ENCODE results near the gene CCL13.

CCL13 gene

GRCh38 chr17:34384822-34385605 lies 28.7 kb downstream of the CCL13 start:
- no peak for DNase-seq (ENCODE audit: low read depth in 2 of 2)

GRCh38 chr17:34386343-34386696 lies 30.0 kb downstream of the CCL13 start:
- DNase-seq (ENCODE audit: low read depth in 2 of 2), result no peak

GRCh38 chr17:34386697-34387550 lies 30.6 kb downstream of the CCL13 start:
- peak; percentile 8 to 11 for DNase-seq (ENCODE audit: low read depth in 2 of 2)

- DNase-seq (ENCODE audit: low read depth in 2 of 2), result no peak
These were observed 31.3 kb downstream of the CCL13 start for GRCh38 chr17:34387566-34387965.

GRCh38 chr17:34389126-34389750 lies 33.0 kb downstream of the CCL13 start:
- no peak for DNase-seq (ENCODE audit: low read depth in 2 of 2)

- DNase-seq (ENCODE audit: low read depth in 2 of 2), result no peak
These were observed 34.4 kb downstream of the CCL13 start for GRCh38 chr17:34390649-34391048.

- no peak for DNase-seq (ENCODE audit: low read depth in 2 of 2)
These were observed 35.0 kb downstream of the CCL13 start for GRCh38 chr17:34391241-34391640.

GRCh38 chr17:34393401-34393800 lies 37.1 kb downstream of the CCL13 start:
- no peak for DNase-seq (ENCODE audit: low read depth in 2 of 2)

- DNase-seq (ENCODE audit: low read depth in 2 of 2), result no peak
These were observed 41.0 kb downstream of the CCL13 start for GRCh38 chr17:34397265-34397664.

- no peak for DNase-seq (ENCODE audit: low read depth in 2 of 2)
These were observed 42.7 kb downstream of the CCL13 start for GRCh38 chr17:34398990-34399389.

- no peak for DNase-seq (ENCODE audit: low read depth in 2 of 2)
These were observed 43.4 kb downstream of the CCL13 start for GRCh38 chr17:34399725-34400124.

GRCh38 chr17:34400301-34400931 lies 44.1 kb downstream of the CCL13 start:
- no peak for DNase-seq (ENCODE audit: low read depth in 2 of 2)

GRCh38 chr17:34401165-34401564 lies 44.9 kb downstream of the CCL13 start:
- DNase-seq (ENCODE audit: low read depth in 2 of 2), result no peak

- DNase-seq (ENCODE audit: low read depth in 2 of 2), result no peak
These were observed 46.7 kb downstream of the CCL13 start for GRCh38 chr17:34403006-34403405.

- DNase-seq (ENCODE audit: low read depth in 2 of 2), result no peak
These were observed 49.9 kb downstream of the CCL13 start for GRCh38 chr17:34406226-34406625.

Measured in stimulated activated CD8-positive, alpha-beta memory T cell treated with anti-CD3 and anti-CD28 coated beads, Interleukin-15, amount 100 ng/mL, for 48 hours (primary cell).